PC-3 (cell line): ENCODE data around the gene PSEN2. TPM values are rescaled to one million over a fixed set of nuclear protein-coding genes. Genes with fewer than 3 reads are reported as not detected.

Source experiments
- ATAC-seq: fragments of 200-7000 bp; cut with Tn5 transposase; 2 replicates; pipeline ENCODE4 v1.9.1; 2020; ENCODE audit warnings: mild to moderate bottlenecking, moderate library complexity
- BruUV-seq: library from RNA; stranded (reverse); fragments of 400-500 nt; replicated peaks from 2 replicates; lab custom pipeline; 2021; lab: Mats Ljungman, UMichigan
- CTCF ChIA-PET: fragments of 300-600 bp; sonication (Branson Sonifier 250); formaldehyde crosslinking; loops from one replicate; lab custom pipeline; 2022; ENCODE audit warnings: antibody characterized with exemption; lab: Charles Lee
- POLR2A ChIA-PET: fragments of 300-600 bp; sonication (Branson Sonifier 250); formaldehyde crosslinking; loops from one replicate; lab custom pipeline; 2022; ENCODE audit warnings: antibody characterized with exemption; ENCODE audit not compliant: unreplicated experiment; lab: Charles Lee
- DNase-seq: peaks from one replicate; pipeline ENCODE4 v3.0.0-alpha.2; 2015
- H2AFZ ChIP-seq: fragments of 300-600 bp; sonication (generic); 2 replicates; pipeline ENCODE4 v1.6.0; 2016; ENCODE audit warnings: antibody characterized with exemption, low read length
- H3F3A ChIP-seq: fragments of 300-600 bp; sonication (generic); one replicate; pipeline ENCODE4 v1.6.0; 2017; ENCODE audit warnings: antibody characterized with exemption, low read length, control low read depth, mild to moderate bottlenecking; ENCODE audit not compliant: unreplicated experiment
- H3K27ac ChIP-seq: fragments of 300-600 bp; sonication (generic); 2 replicates; pipeline ENCODE4 v1.5.1; 2016; ENCODE audit warnings: mild to moderate bottlenecking, low read length
- H3K27me3 ChIP-seq: fragments of 300-600 bp; sonication (generic); 2 replicates; pipeline ENCODE4 v1.6.1; 2016; ENCODE audit warnings: low read length, mixed read lengths
- H3K36me3 ChIP-seq: fragments of 300-600 bp; sonication (generic); 2 replicates; pipeline ENCODE4 v1.6.1; 2016; ENCODE audit warnings: low read depth, mixed run types, low read length, mixed read lengths
- H3K4me1 ChIP-seq: fragments of 300-600 bp; sonication (generic); 2 replicates; pipeline ENCODE4 v1.5.1; 2016; ENCODE audit warnings: low read length; ENCODE audit not compliant: insufficient read depth
- H3K4me2 ChIP-seq: fragments of 300-600 bp; sonication (generic); 2 replicates; pipeline ENCODE4 v1.6.0; 2016; ENCODE audit warnings: low read length
- H3K4me3 ChIP-seq: fragments of 300-600 bp; sonication (generic); 2 replicates; pipeline ENCODE4 v1.5.1; 2016; ENCODE audit warnings: mild to moderate bottlenecking, low read length, mixed read lengths
- H3K79me2 ChIP-seq: fragments of 300-600 bp; sonication (generic); 2 replicates; pipeline ENCODE4 v1.6.1; 2017; ENCODE audit warnings: low read length, mixed read lengths
- H3K9ac ChIP-seq: fragments of 300-600 bp; sonication (generic); 2 replicates; pipeline ENCODE4 v1.6.0; 2016; ENCODE audit warnings: mild to moderate bottlenecking, low read length
- H3K9me2 ChIP-seq: fragments of 300-600 bp; sonication (generic); replicated peaks from 2 replicates; pipeline ENCODE4 v1.6.1; 2016; ENCODE audit warnings: mixed run types, low read length, mixed read lengths
- H3K9me3 ChIP-seq: fragments of 300-600 bp; sonication (generic); 2 replicates; pipeline ENCODE4 v1.6.1; 2016; ENCODE audit warnings: low read length, mixed read lengths
- H4K20me1 ChIP-seq: fragments of 300-600 bp; sonication (generic); 2 replicates; pipeline ENCODE4 v1.6.1; 2016; ENCODE audit warnings: low read length, mixed read lengths
- EZH2 ChIP-seq: fragments of 300-600 bp; sonication (generic); IDR thresholded peaks from one replicate; pipeline ENCODE4 v1.6.1; 2017; ENCODE audit warnings: antibody characterized with exemption, mild to moderate bottlenecking, low read length; ENCODE audit not compliant: unreplicated experiment
- EZH2phosphoT487 ChIP-seq: fragments of 300-600 bp; sonication (generic); IDR thresholded peaks from 2 replicates; pipeline ENCODE4 v1.6.1; 2018; ENCODE audit warnings: mild to moderate bottlenecking, antibody characterized with exemption, low read length, borderline replicate concordance
- intact Hi-C: fragments of 100-400 bp; cut with micrococcal nuclease; formaldehyde crosslinking; loops from 2 replicates; pipeline ENCODE4 v1.9.0; 2023
- total RNA-seq: library from RNA; depleted of rRNA; stranded (reverse); fragments of >200 nt; gene quantifications from 2 replicates; pipeline ENCODE4 v1.2.3, GENCODE V29; 2014
- TF ChIP-seq, protein P1 (sequence below): fragments of 300-600 bp; sonication (generic); conservative IDR thresholded peaks from 2 replicates; pipeline ENCODE4 v1.5.1; 2017; ENCODE audit warnings: antibody characterized with exemption, low read depth, mild to moderate bottlenecking, low read length

The PSEN2 gene
- total RNA-seq, 1 experiment from 2014 or later, result 85.3 TPM

- ChIA-PET POLR2A (no interaction called here), CTCF (no interaction called here)
- TF ChIP-seq, protein P1, sequence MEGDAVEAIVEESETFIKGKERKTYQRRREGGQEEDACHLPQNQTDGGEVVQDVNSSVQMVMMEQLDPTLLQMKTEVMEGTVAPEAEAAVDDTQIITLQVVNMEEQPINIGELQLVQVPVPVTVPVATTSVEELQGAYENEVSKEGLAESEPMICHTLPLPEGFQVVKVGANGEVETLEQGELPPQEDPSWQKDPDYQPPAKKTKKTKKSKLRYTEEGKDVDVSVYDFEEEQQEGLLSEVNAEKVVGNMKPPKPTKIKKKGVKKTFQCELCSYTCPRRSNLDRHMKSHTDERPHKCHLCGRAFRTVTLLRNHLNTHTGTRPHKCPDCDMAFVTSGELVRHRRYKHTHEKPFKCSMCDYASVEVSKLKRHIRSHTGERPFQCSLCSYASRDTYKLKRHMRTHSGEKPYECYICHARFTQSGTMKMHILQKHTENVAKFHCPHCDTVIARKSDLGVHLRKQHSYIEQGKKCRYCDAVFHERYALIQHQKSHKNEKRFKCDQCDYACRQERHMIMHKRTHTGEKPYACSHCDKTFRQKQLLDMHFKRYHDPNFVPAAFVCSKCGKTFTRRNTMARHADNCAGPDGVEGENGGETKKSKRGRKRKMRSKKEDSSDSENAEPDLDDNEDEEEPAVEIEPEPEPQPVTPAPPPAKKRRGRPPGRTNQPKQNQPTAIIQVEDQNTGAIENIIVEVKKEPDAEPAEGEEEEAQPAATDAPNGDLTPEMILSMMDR, result no peak
- no peak for TF ChIP-seq EZH2
- no peak for TF ChIP-seq EZH2phosphoT487
- H3K4me3 ChIP-seq, result no peak overlapping the region
- no peaks in the 10 kb centered on the region for H3K9me2 ChIP-seq
- no peak for ATAC-seq
- H3K9ac ChIP-seq, result no peak overlapping the region
- no peaks in the 10 kb centered on the region for H3K9me3 ChIP-seq
- no peak overlapping the region for H3K27ac ChIP-seq
- DNase-seq, result no peak
- no peak overlapping the region for H3K4me2 ChIP-seq
- no peak overlapping the region for H2AFZ ChIP-seq
- H3K36me3 ChIP-seq, result peaks cover 29% of the 10 kb centered on the region; the same call in 1 of the 2 replicates
- no TSS peak for BruUV-seq
- no peaks in the 10 kb centered on the region for H3K27me3 ChIP-seq
- H3F3A ChIP-seq, result no peaks in the 10 kb centered on the region
- intact Hi-C loops, result no loop called here
- H3K79me2 ChIP-seq, result no peaks in the 10 kb centered on the region
- no peaks in the 10 kb centered on the region for H3K4me1 ChIP-seq
- no peaks in the 10 kb centered on the region for H4K20me1 ChIP-seq
Measured at GRCh38 chr1:226893936-226894335, 23.5 kb downstream of the PSEN2 start.

GRCh38 chr1:226894826-226895225 lies 24.4 kb downstream of the PSEN2 start:
- H3K4me2 ChIP-seq, result no peak overlapping the region
- H3K27ac ChIP-seq, result no peak overlapping the region
- no peaks in the 10 kb centered on the region for H3F3A ChIP-seq
- no peaks in the 10 kb centered on the region for H3K79me2 ChIP-seq
- peaks cover 31% of the 10 kb centered on the region; the same call in 1 of the 2 replicates for H3K36me3 ChIP-seq
- H3K27me3 ChIP-seq, result no peaks in the 10 kb centered on the region
- TF ChIP-seq, protein P1, result no peak
- TF ChIP-seq EZH2phosphoT487 (no peak), EZH2 (no peak)
- no TSS peak for BruUV-seq
- intact Hi-C loops, result no loop called here
- ChIA-PET POLR2A (no interaction called here), CTCF (no interaction called here)
- no peaks in the 10 kb centered on the region for H3K9me2 ChIP-seq
- no peaks in the 10 kb centered on the region for H4K20me1 ChIP-seq
- DNase-seq (no peak), ATAC-seq (no peak)
- no peak overlapping the region for H3K4me3 ChIP-seq
- no peaks in the 10 kb centered on the region for H3K4me1 ChIP-seq
- H3K9ac ChIP-seq, result no peak overlapping the region
- H2AFZ ChIP-seq, result no peak overlapping the region
- no peaks in the 10 kb centered on the region for H3K9me3 ChIP-seq

DNA sequence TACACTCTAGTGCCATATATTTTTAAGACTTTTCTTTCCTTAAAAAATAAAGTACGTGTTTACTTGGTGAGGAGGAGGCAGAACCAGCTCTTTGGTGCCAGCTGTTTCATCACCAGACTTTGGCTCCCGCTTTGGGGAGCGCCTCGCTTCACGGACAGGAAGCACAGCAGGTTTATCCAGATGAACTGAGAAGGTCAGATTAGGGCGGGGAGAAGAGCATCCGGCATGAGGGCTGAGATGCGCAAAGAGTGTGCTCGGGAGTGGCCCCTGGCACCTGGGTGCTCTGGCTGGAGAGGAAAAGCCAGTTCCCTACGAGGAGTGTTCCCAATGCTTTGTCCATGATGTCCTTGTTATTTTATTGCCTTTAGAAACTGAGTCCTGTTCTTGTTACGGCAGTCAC lies 25.2 kb downstream of the PSEN2 start:
- Histone ChIP-seq H3K36me3 (peaks cover 35% of the 10 kb centered on the region; the same call in 1 of the 2 replicates), H3K9ac (no peak overlapping the region), H3K27ac (no peak overlapping the region), H3K9me2 (no peaks in the 10 kb centered on the region), H3K27me3 (no peaks in the 10 kb centered on the region), H3K4me3 (no peak overlapping the region), H2AFZ (no peak overlapping the region), H4K20me1 (no peaks in the 10 kb centered on the region), H3K4me2 (no peak overlapping the region), H3K79me2 (no peaks in the 10 kb centered on the region), H3F3A (no peaks in the 10 kb centered on the region), H3K9me3 (no peaks in the 10 kb centered on the region), H3K4me1 (no peaks in the 10 kb centered on the region)
- intact Hi-C loops, result no loop called here
- ChIA-PET POLR2A (no interaction called here), CTCF (no interaction called here)
- no TSS peak for BruUV-seq
- no peak for DNase-seq
- ATAC-seq, result no peak
- TF ChIP-seq EZH2phosphoT487 (no peak), EZH2 (no peak)
